GM23248 (cell line): ENCODE results near the gene MTMR8. TPM values are rescaled to one million over a fixed set of nuclear protein-coding genes. Genes with fewer than 3 reads are reported as not detected.
"Not testable (repeated sequence)": the region's sequence is repeated elsewhere in the genome, so short reads cannot be mapped to it uniquely, and the experiment has no call there.

Experiments used
- DNase-seq: peaks from one replicate; pipeline ENCODE4 v3.0.0-alpha.2; 2015
- H2AFZ ChIP-seq: fragments of 200-600 bp; sonication (generic); 2 replicates; pipeline ENCODE4 v1.6.1; 2016; ENCODE audit warnings: antibody characterized with exemption
- H3F3A ChIP-seq: fragments of 200-600 bp; sonication (generic); 2 replicates; pipeline ENCODE4 v1.6.1; 2016; ENCODE audit warnings: mild to moderate bottlenecking, antibody characterized with exemption, mixed run types; ENCODE audit not compliant: insufficient read depth
- H3K27ac ChIP-seq: fragments of 200-600 bp; sonication (generic); 2 replicates; pipeline ENCODE4 v1.5.1; 2016; ENCODE audit warnings: mild to moderate bottlenecking
- H3K27me3 ChIP-seq: fragments of 200-600 bp; sonication (generic); replicated peaks from 2 replicates; pipeline ENCODE4 v1.6.1; 2016; ENCODE audit warnings: mild to moderate bottlenecking; ENCODE audit not compliant: insufficient read depth
- H3K36me3 ChIP-seq: fragments of 200-600 bp; sonication (generic); 2 replicates; pipeline ENCODE4 v1.6.1; 2016; ENCODE audit warnings: low read depth, mild to moderate bottlenecking
- H3K4me1 ChIP-seq: fragments of 200-600 bp; sonication (generic); 2 replicates; pipeline ENCODE4 v1.6.1; 2016; ENCODE audit warnings: mild to moderate bottlenecking; ENCODE audit not compliant: insufficient read depth
- H3K4me2 ChIP-seq: fragments of 200-600 bp; sonication (generic); one replicate; pipeline ENCODE4 v1.6.1; 2016; ENCODE audit warnings: mild to moderate bottlenecking; ENCODE audit not compliant: unreplicated experiment
- H3K4me3 ChIP-seq: fragments of 200-600 bp; sonication (generic); 2 replicates; pipeline ENCODE4 v1.5.1; 2016; ENCODE audit warnings: mild to moderate bottlenecking
- H3K79me2 ChIP-seq: fragments of 200-600 bp; sonication (generic); 2 replicates; pipeline ENCODE4 v1.6.1; 2016; ENCODE audit warnings: mild to moderate bottlenecking; ENCODE audit not compliant: insufficient read depth
- H3K9ac ChIP-seq: fragments of 200-600 bp; sonication (generic); 2 replicates; pipeline ENCODE4 v1.6.1; 2016; ENCODE audit warnings: mild to moderate bottlenecking
- H3K9me2 ChIP-seq: fragments of 200-600 bp; sonication (generic); 2 replicates; pipeline ENCODE4 v1.6.1; 2016; ENCODE audit warnings: mixed run types, mild to moderate bottlenecking, moderate library complexity; ENCODE audit not compliant: insufficient read depth
- H3K9me3 ChIP-seq: fragments of 200-600 bp; sonication (generic); one replicate; pipeline ENCODE4 v1.6.1; 2017; ENCODE audit warnings: low read depth
- H4K20me1 ChIP-seq: fragments of 200-600 bp; sonication (generic); 2 replicates; pipeline ENCODE4 v1.6.0; 2016; ENCODE audit not compliant: insufficient read depth
- EZH2 ChIP-seq: fragments of 200-600 bp; sonication (generic); IDR thresholded peaks from 2 replicates; pipeline ENCODE4 v1.6.1; 2018; ENCODE audit warnings: antibody characterized with exemption, mild to moderate bottlenecking; ENCODE audit not compliant: insufficient read depth, poor library complexity, severe bottlenecking
- EZH2phosphoT487 ChIP-seq: fragments of 200-600 bp; sonication (generic); IDR thresholded peaks from 2 replicates; pipeline ENCODE4 v1.6.1; 2018; ENCODE audit warnings: antibody characterized with exemption, moderate library complexity, mild to moderate bottlenecking, low read depth; ENCODE audit not compliant: insufficient read depth
- WGBS, 2 experiments: methylation state at CpG; one replicate each; pipeline ENCODE4 v1.1.6; 2015 to 2017; ENCODE audit warnings: low lambda C conversion rate in 2 of 2, low coverage in 1 of 2; ENCODE audit errors: missing lambda C conversion rate in 2 of 2; 5-methylcytosine and 5-hydroxymethylcytosine counted together
- in situ Hi-C: fragments of 300-500 bp; cut with MboI; formaldehyde crosslinking; loops from 2 replicates; pipeline ENCODE4 v1.15.0; 2020
- polyA plus RNA-seq: library from polyadenylated mRNA; unstranded; fragments of >200 nt; fragmentation: Nextera tagmentation; extraction: Ambion mirVana; gene quantifications from 2 replicates; pipeline ENCODE4 v1.2.1, GENCODE V29; 2016
- total RNA-seq: library from RNA; depleted of rRNA; stranded (reverse); fragments of >200 nt; shearing (Covaris generic); gene quantifications from 2 replicates; pipeline ENCODE4 v1.2.3, GENCODE V29; 2014

MTMR8 gene
- total and polyA plus RNA-seq, 2 experiments from 2014 or later, result 0.10 TPM; not detected in 1

GRCh38 chrX:64395568-64395929 lies 297 bp upstream of the MTMR8 start:
- Histone ChIP-seq H3K36me3 (no peaks in the 10 kb centered on the region), H3K27me3 (no peaks in the 10 kb centered on the region), H3K9ac (no peak overlapping the region), H3K4me3 (no peak overlapping the region), H3K9me3 (no peaks in the 10 kb centered on the region), H3K4me1 (no peaks in the 10 kb centered on the region), H3K4me2 (no peak overlapping the region), H3K79me2 (no peaks in the 10 kb centered on the region), H4K20me1 (no peaks in the 10 kb centered on the region), H3F3A (no peaks in the 10 kb centered on the region), H3K27ac (no peak overlapping the region), H3K9me2 (no peaks in the 10 kb centered on the region), H2AFZ (no peak overlapping the region)
- TF ChIP-seq EZH2, result no peak
- no peak for TF ChIP-seq EZH2phosphoT487
- 0% methylated on average over 4 of the region's 4 CpGs for WGBS, 2 experiments
- in situ Hi-C loops, result no loop called here
- no peak for DNase-seq

- in situ Hi-C loops, result no loop called here
- Histone ChIP-seq H3F3A (no peaks in the 10 kb centered on the region), H3K4me3 (no peak overlapping the region), H3K4me1 (no peaks in the 10 kb centered on the region), H3K27me3 (no peaks in the 10 kb centered on the region), H3K27ac (no peak overlapping the region), H3K9me3 (no peaks in the 10 kb centered on the region), H3K9ac (no peak overlapping the region), H2AFZ (no peak overlapping the region), H3K79me2 (no peaks in the 10 kb centered on the region), H3K36me3 (no peaks in the 10 kb centered on the region), H3K4me2 (no peak overlapping the region), H4K20me1 (no peaks in the 10 kb centered on the region), H3K9me2 (no peaks in the 10 kb centered on the region)
- WGBS, 2 experiments, result 5 to 17% methylated on average over 8 to 12 of the region's 12 CpGs
- no peak for DNase-seq
- TF ChIP-seq EZH2phosphoT487 (no peak), EZH2 (no peak)
These were observed 986 bp downstream of the MTMR8 start for GRCh38 chrX:64394059-64394873.

GRCh38 chrX:64389489-64389888 lies 5.8 kb downstream of the MTMR8 start:
- Histone ChIP-seq H3K9me3 (no peaks in the 10 kb centered on the region), H3K27ac (no peak overlapping the region), H3F3A (no peaks in the 10 kb centered on the region), H3K27me3 (no peaks in the 10 kb centered on the region), H3K4me1 (no peaks in the 10 kb centered on the region), H2AFZ (no peak overlapping the region), H3K79me2 (no peaks in the 10 kb centered on the region), H3K4me2 (no peak overlapping the region), H3K9me2 (no peaks in the 10 kb centered on the region), H4K20me1 (no peaks in the 10 kb centered on the region), H3K36me3 (no peaks in the 10 kb centered on the region), H3K9ac (no peak overlapping the region), H3K4me3 (no peak overlapping the region)
- in situ Hi-C loops, result no loop called here
- DNase-seq, result no peak
- TF ChIP-seq EZH2 (no peak), EZH2phosphoT487 (no peak)

GRCh38 chrX:64380789-64381188 lies 14.5 kb downstream of the MTMR8 start:
- H3K4me2 ChIP-seq, H3F3A ChIP-seq, DNase-seq, H3K27me3 ChIP-seq, H3K79me2 ChIP-seq, in situ Hi-C loops, H2AFZ ChIP-seq, H3K27ac ChIP-seq, H4K20me1 ChIP-seq, H3K9me3 ChIP-seq, H3K9ac ChIP-seq, H3K36me3 ChIP-seq, H3K4me1 ChIP-seq, H3K9me2 ChIP-seq, H3K4me3 ChIP-seq: not testable (repeated sequence)
- 62 to 73% methylated on average over 4 of the region's 4 CpGs for WGBS, 2 experiments

- no peaks in the 10 kb centered on the region for H3K36me3 ChIP-seq
- H3F3A ChIP-seq, result no peaks in the 10 kb centered on the region
- H3K4me1 ChIP-seq, result no peaks in the 10 kb centered on the region
- no peaks in the 10 kb centered on the region for H3K9me3 ChIP-seq
- in situ Hi-C loops, result no loop called here
- no peaks in the 10 kb centered on the region for H3K9me2 ChIP-seq
- 36 to 43% methylated on average over 1 of the region's 1 CpG for WGBS, 2 experiments
- H2AFZ ChIP-seq, result no peak overlapping the region
- no peaks in the 10 kb centered on the region for H3K79me2 ChIP-seq
- H4K20me1 ChIP-seq, result no peaks in the 10 kb centered on the region
- H3K27ac ChIP-seq, result no peak overlapping the region
- no peaks in the 10 kb centered on the region for H3K27me3 ChIP-seq
- TF ChIP-seq EZH2phosphoT487 (no peak), EZH2 (no peak)
- no peak overlapping the region for H3K4me2 ChIP-seq
- H3K9ac ChIP-seq, result no peak overlapping the region
- H3K4me3 ChIP-seq, result no peak overlapping the region
- no peak for DNase-seq
These were observed 15.3 kb downstream of the MTMR8 start for GRCh38 chrX:64379924-64380323.
